A172 (cell line): Measurements from ENCODE around the gene CYB5D1. TPM values are rescaled to one million over a fixed set of nuclear protein-coding genes. Genes with fewer than 3 reads are reported as not detected.

Experiments
- DNase-seq: peaks from one replicate; pipeline ENCODE4 v3.0.0-alpha.2; 2015; ENCODE audit warnings: low spot score
- total RNA-seq: library from RNA; depleted of rRNA; stranded (reverse); fragments of >200 nt; shearing (Covaris generic); gene quantifications from 2 replicates; pipeline ENCODE4 v1.2.3, GENCODE V29; 2014

CYB5D1 gene
- total RNA-seq, 1 experiment from 2014 or later = 18.4 TPM

- DNase-seq = peak; percentile 60
Observed at GRCh38 chr17:7885367-7886226, 27.8 kb downstream of the CYB5D1 start.

- DNase-seq = peak; percentile 21
Observed at GRCh38 chr17:7886227-7887037, 28.6 kb downstream of the CYB5D1 start.

- DNase-seq = no peak
Observed at GRCh38 chr17:7887038-7887481, 29.3 kb downstream of the CYB5D1 start.

- DNase-seq = peak; percentile 89
Observed at GRCh38 chr17:7887482-7888183, 29.8 kb downstream of the CYB5D1 start.

- DNase-seq = no peak
Observed at GRCh38 chr17:7888184-7888920, 30.5 kb downstream of the CYB5D1 start, which contains the start of gene CHD3. CHD3 (plus strand) TSS chr17:7888789; CDS start chr17:7889001, 212 bp downstream.

- peak; percentile 94 for DNase-seq
Observed at GRCh38 chr17:7889166-7889955, 31.6 kb downstream of the CYB5D1 start.

- no peak for DNase-seq
Observed at GRCh38 chr17:7893187-7893880, 35.5 kb downstream of the CYB5D1 start.

GRCh38 chr17:7894226-7894625 lies 36.4 kb downstream of the CYB5D1 start:
- DNase-seq = no peak

GRCh38 chr17:7894866-7895265 lies 37.1 kb downstream of the CYB5D1 start:
- DNase-seq = no peak

GRCh38 chr17:7897090-7897489 lies 39.3 kb downstream of the CYB5D1 start:
- peak; percentile 40 for DNase-seq

- DNase-seq = peak; percentile 25
Observed at GRCh38 chr17:7897773-7898172, 40.0 kb downstream of the CYB5D1 start.

GRCh38 chr17:7903154-7904103 lies 45.6 kb downstream of the CYB5D1 start:
- DNase-seq = no peak

- DNase-seq = no peak
Observed at GRCh38 chr17:7909089-7909488, 51.3 kb downstream of the CYB5D1 start.

- no peak for DNase-seq
Observed at GRCh38 chr17:7910281-7910680, 52.5 kb downstream of the CYB5D1 start.

- DNase-seq = no peak
Observed at GRCh38 chr17:7910711-7911110, 52.9 kb downstream of the CYB5D1 start.

GRCh38 chr17:7911116-7911515 lies 53.3 kb downstream of the CYB5D1 start:
- no peak for DNase-seq
